ENCODE results near the gene SAPCD2. TPM values are rescaled to one million over a fixed set of nuclear protein-coding genes. Genes with fewer than 3 reads are reported as not detected.

The SAPCD2 gene
- total RNA-seq, 3 donors from 2014 or later = 2.7 to 11.2 (median 6.0) TPM

GRCh38 chr9:137012694-137013570, 57.4 kb downstream of the SAPCD2 start:
- ATAC-seq = no peak
- no peak for DNase-seq
- Histone ChIP-seq H3K4me3 (no peak overlapping the region), H3K4me1 (ENCODE audit: low read depth) (no peaks in the 10 kb centered on the region), H3K9me3 (no peaks in the 10 kb centered on the region), H3K36me3 (ENCODE audit: low read depth) (no peaks in the 10 kb centered on the region)
- intact Hi-C loops (cut with DNase I, micrococcal nuclease) = no loop called here
- TF ChIP-seq, protein P1, sequence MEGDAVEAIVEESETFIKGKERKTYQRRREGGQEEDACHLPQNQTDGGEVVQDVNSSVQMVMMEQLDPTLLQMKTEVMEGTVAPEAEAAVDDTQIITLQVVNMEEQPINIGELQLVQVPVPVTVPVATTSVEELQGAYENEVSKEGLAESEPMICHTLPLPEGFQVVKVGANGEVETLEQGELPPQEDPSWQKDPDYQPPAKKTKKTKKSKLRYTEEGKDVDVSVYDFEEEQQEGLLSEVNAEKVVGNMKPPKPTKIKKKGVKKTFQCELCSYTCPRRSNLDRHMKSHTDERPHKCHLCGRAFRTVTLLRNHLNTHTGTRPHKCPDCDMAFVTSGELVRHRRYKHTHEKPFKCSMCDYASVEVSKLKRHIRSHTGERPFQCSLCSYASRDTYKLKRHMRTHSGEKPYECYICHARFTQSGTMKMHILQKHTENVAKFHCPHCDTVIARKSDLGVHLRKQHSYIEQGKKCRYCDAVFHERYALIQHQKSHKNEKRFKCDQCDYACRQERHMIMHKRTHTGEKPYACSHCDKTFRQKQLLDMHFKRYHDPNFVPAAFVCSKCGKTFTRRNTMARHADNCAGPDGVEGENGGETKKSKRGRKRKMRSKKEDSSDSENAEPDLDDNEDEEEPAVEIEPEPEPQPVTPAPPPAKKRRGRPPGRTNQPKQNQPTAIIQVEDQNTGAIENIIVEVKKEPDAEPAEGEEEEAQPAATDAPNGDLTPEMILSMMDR (IDR thresholded peaks at IDR 0.05) = no peak

Other genes with a start within 250 kb of the SAPCD2 start
- 10 to 100 TPM in 2 of 3 donors, 1 to 10 TPM in 1; 7.4 to 21.6 (median 16.4) TPM for gene AJM1, start 228.1 kb downstream of the SAPCD2 start, total RNA-seq
- gene PHPT1, start 221.1 kb downstream of the SAPCD2 start, total RNA-seq = 100 to 1,000 TPM in 2 of 3 donors, 10 to 100 TPM in 1; 96.4 to 163 (median 102) TPM
- gene MAMDC4, start 218.2 kb downstream of the SAPCD2 start, total RNA-seq = 10 to 100 TPM; 15.4 to 43.8 (median 18.5) TPM
- 100 to 1,000 TPM; 311 to 445 (median 397) TPM for gene EDF1, start 204.2 kb downstream of the SAPCD2 start, total RNA-seq
- 10 to 100 TPM; 19.6 to 28.2 (median 21.1) TPM for gene TRAF2, start 184.0 kb downstream of the SAPCD2 start, total RNA-seq
- 100 to 1,000 TPM; 127 to 197 (median 142) TPM for gene FBXW5, start 125.8 kb downstream of the SAPCD2 start, total RNA-seq
- gene C8G, start 125.3 kb downstream of the SAPCD2 start, total RNA-seq = 10 to 100 TPM in 2 of 3 donors, 1 to 10 TPM in 1; 3.2 to 15.4 (median 10.4) TPM
- gene LCN12, start 118.3 kb downstream of the SAPCD2 start, total RNA-seq = 10 to 100 TPM in 1 of 3 donors, 1 to 10 TPM in 2; 6.8 to 10.7 (median 7.6) TPM
- gene PTGDS, start 93.1 kb downstream of the SAPCD2 start, total RNA-seq = 10 to 100 TPM in 2 of 3 donors, 1 to 10 TPM in 1; 2.5 to 45.4 (median 16.1) TPM
- under 1 TPM in 2 of 3 donors, not detected in 1; 0.17 to 0.76 TPM for gene LCNL1, start 87.6 kb downstream of the SAPCD2 start, total RNA-seq
- gene PAXX, start 78.1 kb downstream of the SAPCD2 start, total RNA-seq = 10 to 100 TPM; 32.0 to 39.9 (median 34.1) TPM
- gene CLIC3, start 74.0 kb downstream of the SAPCD2 start, total RNA-seq = 1 to 10 TPM in 1 of 3 donors, under 1 TPM in 2; 0.82 to 1.9 (median 0.99) TPM
- gene ABCA2, start 42.3 kb downstream of the SAPCD2 start, total RNA-seq = 10 to 100 TPM; 20.1 to 77.2 (median 48.0) TPM
- gene FUT7, start 38.5 kb downstream of the SAPCD2 start, total RNA-seq = under 1 TPM in 2 of 3 donors, not detected in 1; 0.14 to 0.27 TPM
- gene NPDC1, start 24.4 kb downstream of the SAPCD2 start, total RNA-seq = 100 to 1,000 TPM in 1 of 3 donors, 10 to 100 TPM in 2; 78.6 to 177 (median 83.0) TPM
- gene ENTPD2, start 16.5 kb downstream of the SAPCD2 start, total RNA-seq = 10 to 100 TPM in 2 of 3 donors, 1 to 10 TPM in 1; 7.7 to 26.8 (median 10.7) TPM
- gene UAP1L1, start 7.0 kb upstream of the SAPCD2 start, total RNA-seq = 10 to 100 TPM; 10.5 to 13.6 (median 12.8) TPM
- 10 to 100 TPM; 36.1 to 55.4 (median 52.7) TPM for gene MAN1B1, start 16.4 kb upstream of the SAPCD2 start, total RNA-seq
- 100 to 1,000 TPM in 1 of 3 donors, 10 to 100 TPM in 2; 47.0 to 114 (median 51.5) TPM for gene DPP7, start 44.2 kb upstream of the SAPCD2 start, total RNA-seq
- gene GRIN1, start 68.6 kb upstream of the SAPCD2 start, total RNA-seq = 1 to 10 TPM in 1 of 3 donors, under 1 TPM in 1, not detected in 1; 0.36 to 2.6 TPM
- gene LRRC26, start 99.5 kb upstream of the SAPCD2 start, total RNA-seq = 10 to 100 TPM; 18.7 to 63.0 (median 58.9) TPM
- gene TMEM210, start 101.5 kb upstream of the SAPCD2 start, total RNA-seq = 1 to 10 TPM in 1 of 3 donors, not detected in 2; 1.0 TPM
- gene ANAPC2, start 118.0 kb upstream of the SAPCD2 start, total RNA-seq = 10 to 100 TPM; 60.8 to 65.9 (median 61.7) TPM
- 10 to 100 TPM; 56.7 to 71.1 (median 64.0) TPM for gene SSNA1, start 118.1 kb upstream of the SAPCD2 start, total RNA-seq
- 100 to 1,000 TPM in 2 of 3 donors, 10 to 100 TPM in 1; 73.8 to 170 (median 122) TPM for gene TPRN, start 130.2 kb upstream of the SAPCD2 start, total RNA-seq
- 10 to 100 TPM; 30.6 to 40.4 (median 40.0) TPM for gene TMEM203, start 135.1 kb upstream of the SAPCD2 start, total RNA-seq
- 10 to 100 TPM; 15.9 to 19.7 (median 19.0) TPM for gene NDOR1, start 135.1 kb upstream of the SAPCD2 start, total RNA-seq
- gene RNF208, start 151.7 kb upstream of the SAPCD2 start, total RNA-seq = 1 to 10 TPM; 5.3 to 7.1 (median 5.8) TPM
- gene CYSRT1, start 154.6 kb upstream of the SAPCD2 start, total RNA-seq = not detected
- not detected for gene RNF224, start 156.9 kb upstream of the SAPCD2 start, total RNA-seq
- not detected for gene SLC34A3, start 160.3 kb upstream of the SAPCD2 start, total RNA-seq
- 100 to 1,000 TPM; 286 to 379 (median 332) TPM for gene TUBB4B, start 170.7 kb upstream of the SAPCD2 start, total RNA-seq
- gene STPG3, start 180.7 kb upstream of the SAPCD2 start, total RNA-seq = not detected
- 10 to 100 TPM; 52.9 to 66.2 (median 60.5) TPM for gene NELFB, start 184.8 kb upstream of the SAPCD2 start, total RNA-seq
- gene TOR4A, start 207.2 kb upstream of the SAPCD2 start, total RNA-seq = 10 to 100 TPM; 23.3 to 48.6 (median 45.3) TPM
- gene NRARP, start 231.7 kb upstream of the SAPCD2 start, total RNA-seq = 100 to 1,000 TPM in 2 of 3 donors, 10 to 100 TPM in 1; 61.4 to 171 (median 146) TPM